GM19043 (cell line): ENCODE results near the gene SLC2A11.

Experiments
- ATAC-seq: cut with Tn5 transposase; IDR thresholded peaks from one replicate; pipeline ENCODE4 v1.9.1; 2021; ENCODE audit warnings: low read depth; ENCODE audit not compliant: unreplicated experiment

The SLC2A11 gene

DNA sequence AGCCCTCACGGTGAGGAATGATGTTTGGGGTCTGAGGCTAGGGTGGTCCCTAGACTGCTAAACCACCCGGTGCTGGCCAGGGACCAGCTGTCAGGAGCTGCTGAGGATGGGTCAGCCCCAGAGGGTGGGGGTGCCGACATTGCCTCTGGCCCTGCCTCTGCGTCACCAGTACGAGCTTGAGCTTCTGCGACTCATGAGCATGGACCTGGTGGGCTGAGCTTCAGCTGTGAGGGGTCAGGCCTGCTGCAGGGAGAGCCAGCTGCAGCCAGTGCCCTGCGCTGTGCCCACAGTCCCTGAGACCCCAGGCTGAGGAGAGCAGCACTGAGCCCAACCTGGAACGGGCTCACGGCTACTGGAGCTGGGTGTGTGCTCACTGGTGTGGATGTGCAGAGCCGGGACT is 25.9 kb upstream of the SLC2A11 start:
- no peak for ATAC-seq

DNA sequence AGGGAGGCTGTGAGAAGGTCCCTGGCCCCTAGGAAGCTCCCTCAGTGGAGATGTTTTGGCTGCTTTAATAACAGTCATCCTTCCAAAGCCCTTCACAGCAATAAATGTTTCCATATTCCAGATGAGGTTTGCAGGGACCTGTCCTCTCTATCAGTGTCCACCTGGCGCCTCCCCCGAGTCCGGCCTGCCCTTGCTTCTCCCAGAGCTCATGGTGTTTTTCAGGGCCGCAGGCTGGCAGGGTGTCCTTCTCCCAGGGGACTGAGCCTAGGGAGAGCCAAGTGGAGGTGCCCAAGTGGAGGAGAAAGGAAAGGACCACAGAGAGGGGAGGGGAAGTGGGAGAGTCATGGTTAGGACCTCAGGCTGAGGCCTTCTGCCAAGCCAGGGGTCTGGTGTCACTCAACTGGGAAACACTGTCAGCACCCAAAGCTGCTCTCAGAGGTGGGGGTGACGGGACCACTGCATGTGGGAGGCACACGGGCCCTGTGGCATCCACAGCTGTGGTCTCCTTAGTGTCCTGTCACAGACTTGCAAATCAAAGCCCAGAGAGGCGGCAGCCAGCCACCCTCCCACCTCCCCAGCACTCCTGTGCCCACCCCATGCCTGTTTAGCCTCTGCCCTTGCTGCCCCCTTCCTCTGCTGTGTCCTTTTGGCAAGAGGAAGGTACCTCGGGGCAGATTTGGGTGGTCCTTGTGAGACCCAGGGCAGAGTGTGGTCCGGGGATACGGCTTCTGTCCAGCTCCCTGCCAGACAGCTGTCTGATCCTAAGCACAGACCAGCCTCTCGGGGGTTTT is 25.3 kb upstream of the SLC2A11 start:
- no peak for ATAC-seq

- ATAC-seq: no peak
These were observed 24.5 kb upstream of the SLC2A11 start for GRCh38 chr22:23833017-23833751.

DNA sequence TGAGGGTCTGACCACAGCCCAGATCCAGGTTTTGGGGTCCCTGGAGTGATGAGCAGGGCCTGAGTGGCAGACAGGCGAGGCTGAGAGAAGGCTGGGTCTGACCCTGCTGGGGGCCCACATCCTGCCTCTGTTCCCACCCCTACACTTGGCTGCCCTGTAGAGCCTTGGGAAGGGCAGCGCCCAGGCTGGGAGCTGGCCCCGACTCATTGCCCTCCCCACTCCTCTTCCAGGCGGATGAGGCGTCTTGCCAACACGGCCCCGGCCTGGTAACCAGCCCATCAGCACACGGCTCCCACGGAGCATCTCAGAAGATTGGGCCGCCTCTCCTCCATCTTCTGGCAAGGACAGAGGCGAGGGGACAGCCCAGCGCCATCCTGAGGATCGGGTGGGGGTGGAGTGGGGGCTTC is 23.8 kb upstream of the SLC2A11 start:
- ATAC-seq: no peak

DNA sequence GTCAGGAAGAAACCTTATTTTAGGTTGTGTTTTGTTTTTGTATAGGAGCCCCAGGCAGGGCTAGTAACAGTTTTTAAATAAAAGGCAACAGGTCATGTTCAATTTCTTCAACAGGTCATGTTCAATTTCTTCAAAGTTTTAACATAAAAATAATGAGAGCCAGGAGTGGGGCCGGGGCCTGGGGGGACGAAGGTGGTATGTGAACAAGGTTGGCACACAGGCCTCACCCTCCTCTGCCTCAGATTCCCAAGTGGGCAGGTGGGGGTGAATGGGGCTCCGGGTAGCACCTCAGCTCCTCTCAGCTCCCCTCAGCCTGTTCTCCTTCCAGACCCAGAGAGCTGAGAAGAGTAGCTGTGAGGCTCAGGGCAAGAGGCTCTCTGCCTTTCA is 23.3 kb upstream of the SLC2A11 start:
- no peak for ATAC-seq

DNA sequence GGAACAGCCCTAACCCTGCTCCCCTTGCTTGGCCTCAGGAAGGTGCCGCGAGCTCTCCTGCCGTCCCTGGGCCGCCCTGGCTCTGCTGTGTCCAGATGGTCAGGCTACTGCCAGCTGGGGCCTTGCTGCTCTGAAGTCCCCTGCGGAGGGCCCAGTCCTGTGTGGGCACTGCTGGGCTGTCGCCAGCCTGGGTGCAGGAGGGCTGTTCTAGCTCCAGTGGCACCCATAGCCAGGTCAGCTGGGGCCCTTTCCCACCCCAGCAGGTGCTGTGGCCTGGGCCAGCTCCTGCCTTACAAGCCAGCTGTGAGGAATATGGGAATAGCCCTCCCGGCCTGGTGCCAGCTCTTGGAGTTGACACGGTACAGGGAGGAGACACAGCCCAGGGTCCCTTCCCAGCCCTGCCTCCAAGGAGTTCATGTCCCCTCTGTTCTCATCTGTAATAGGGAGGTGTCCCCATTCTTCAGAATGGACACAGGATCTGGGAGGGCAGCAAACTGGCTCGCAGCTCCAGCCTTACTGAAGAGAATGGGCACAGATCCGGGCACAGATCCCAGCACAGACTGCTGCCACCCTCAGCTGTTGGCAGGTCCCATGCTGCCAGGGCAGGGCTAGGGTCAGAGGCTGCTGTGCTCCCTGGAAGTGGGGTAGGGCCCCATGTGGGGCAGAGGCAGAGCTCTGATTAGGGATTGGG is 22.7 kb upstream of the SLC2A11 start:
- ATAC-seq: no peak

GRCh38 chr22:23835484-23836144 is 22.1 kb upstream of the SLC2A11 start:
- no peak for ATAC-seq

- no peak for ATAC-seq
These were observed 21.4 kb upstream of the SLC2A11 start for GRCh38 chr22:23836281-23836680.

DNA sequence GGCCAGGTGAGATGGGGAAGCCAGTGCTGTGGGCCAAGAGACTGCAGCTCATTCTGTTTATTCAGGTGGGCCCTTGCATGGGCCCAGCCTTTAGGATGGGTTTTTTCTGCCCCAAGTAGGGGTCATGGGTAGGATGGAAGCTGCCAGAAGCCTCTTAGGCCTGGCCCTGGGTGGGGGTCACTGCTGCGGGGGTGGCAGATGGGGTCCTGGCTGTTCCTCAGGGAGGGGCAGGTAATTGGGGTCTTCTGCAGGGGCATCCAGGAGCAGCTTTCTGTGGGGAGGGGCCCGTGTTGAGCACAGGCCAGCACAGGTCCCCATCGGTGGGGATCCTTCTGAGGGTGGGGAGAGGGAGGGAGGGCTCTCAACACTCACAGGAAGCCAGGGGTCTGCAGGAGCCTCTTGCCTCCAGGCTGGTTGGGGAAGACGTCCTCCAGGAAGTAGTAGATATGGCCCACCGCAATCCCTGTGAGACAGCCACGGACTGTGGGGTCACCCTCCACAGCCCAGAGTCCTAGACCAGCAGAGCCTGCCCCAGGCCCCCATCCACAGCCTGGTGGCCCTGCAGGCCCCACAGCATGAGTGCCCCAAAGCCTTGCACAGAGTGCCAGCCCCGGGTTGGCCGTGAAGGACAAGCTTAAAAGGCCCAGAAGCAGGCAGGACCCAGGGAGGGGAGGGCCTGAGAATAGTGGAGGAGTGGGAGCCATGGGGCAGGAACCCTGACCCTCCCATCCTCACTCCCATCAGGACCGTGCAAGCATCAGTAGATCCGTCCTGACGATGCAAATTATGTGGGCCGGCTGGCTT is 20.8 kb upstream of the SLC2A11 start:
- ATAC-seq: no peak

DNA sequence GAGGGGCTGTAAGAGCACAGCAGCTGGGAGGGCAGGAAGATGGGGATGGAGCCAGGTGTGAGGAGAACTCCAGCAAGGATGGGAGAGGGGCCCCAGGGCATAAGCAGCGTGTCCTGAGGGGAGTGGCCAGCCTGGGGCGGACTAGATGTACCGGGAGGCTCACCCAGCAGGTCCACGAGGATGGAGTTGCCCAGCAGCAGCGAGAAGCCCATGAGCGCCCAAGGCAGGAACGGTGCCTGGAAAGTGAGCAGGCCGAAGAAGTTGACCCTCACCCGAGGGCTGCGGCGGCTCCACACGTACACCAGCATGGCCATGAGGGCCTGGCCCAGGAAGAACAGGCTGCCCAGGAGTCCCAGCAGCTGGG is 20.2 kb upstream of the SLC2A11 start:
- no peak for ATAC-seq

DNA sequence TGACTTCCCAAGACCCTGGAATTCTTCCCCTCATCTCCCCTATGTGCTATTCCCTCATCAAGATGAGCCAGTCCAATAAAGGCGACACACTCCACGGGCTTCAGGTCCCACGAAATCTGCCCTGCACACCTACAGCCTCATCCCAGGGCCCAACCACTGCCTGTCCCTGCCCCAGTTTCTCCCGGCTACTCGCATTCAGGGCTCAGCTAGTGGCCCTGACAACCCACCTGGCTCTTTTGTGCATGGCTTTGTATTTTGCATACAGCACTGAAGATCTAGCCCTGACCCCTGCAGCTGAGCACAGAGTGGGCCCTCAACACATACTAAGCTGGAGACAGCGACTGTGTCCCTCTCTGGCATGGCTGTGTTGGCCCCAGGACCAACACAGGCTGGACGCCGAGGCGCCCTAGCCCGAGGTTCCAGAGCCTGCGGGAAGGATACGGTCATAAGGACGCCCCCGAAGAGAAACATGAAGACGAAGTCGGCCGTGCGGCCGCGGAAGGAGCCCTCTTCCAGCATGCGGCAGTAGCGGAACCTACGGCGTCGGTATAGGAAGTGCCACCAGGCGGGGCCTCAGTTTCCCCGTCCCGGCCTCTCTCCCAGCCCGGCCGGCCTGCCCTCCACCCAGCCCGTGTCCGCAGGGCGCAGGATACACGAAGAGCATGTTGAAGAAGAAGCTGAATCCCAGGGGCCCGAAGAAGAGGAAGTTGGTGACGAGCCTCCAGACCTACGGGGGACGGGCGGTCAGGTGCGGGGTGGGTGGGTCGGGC is 19.6 kb upstream of the SLC2A11 start:
- ATAC-seq: no peak

DNA sequence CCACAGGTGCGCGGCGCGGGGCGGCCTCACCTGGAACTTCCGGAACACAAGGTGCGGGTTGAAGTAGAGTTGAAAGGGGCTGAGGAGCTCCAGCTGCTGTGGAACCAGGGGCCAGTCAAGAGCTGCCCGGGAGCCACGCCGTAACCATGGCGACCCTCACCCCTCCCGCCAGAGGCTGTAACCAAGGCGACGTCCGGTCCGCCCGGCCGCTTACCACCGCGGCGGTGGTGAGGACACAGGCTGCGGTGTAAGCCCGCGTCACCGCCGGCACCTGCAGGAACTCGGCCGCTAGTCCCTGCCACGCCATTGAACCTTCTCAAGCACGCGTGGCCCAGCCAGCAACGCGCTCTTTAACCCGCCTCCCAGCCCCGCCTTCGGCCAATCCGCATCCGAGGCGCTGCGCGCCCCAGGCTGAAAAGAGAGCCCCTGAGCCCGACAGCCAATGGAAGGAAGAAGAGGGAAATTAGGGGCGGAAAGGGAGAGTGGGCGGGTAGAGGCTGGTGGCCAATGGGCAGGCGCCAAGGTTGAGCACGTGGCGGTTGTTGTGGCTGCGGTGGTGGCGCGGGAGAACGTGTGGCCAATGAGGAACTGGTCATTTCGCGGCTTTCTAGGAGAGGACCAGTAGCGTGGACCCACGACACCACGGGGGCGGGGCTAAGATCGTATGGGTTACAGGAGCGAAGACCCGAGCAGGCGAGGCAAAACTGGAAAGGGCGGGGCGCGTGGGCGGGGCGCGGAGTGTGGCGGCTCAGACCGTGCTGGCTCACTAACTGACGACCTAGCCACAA is 18.8 kb upstream of the SLC2A11 start, which contains the start of gene DERL3:
Gene DERL3, minus strand, starts transcription at position 326 of the 788 bp plus-strand sequence. Its CDS starts 19 bp downstream, at position 307.
- peak; percentile 84 for ATAC-seq

GRCh38 chr22:23840026-23840425 is 17.6 kb upstream of the SLC2A11 start:
- no peak for ATAC-seq

DNA sequence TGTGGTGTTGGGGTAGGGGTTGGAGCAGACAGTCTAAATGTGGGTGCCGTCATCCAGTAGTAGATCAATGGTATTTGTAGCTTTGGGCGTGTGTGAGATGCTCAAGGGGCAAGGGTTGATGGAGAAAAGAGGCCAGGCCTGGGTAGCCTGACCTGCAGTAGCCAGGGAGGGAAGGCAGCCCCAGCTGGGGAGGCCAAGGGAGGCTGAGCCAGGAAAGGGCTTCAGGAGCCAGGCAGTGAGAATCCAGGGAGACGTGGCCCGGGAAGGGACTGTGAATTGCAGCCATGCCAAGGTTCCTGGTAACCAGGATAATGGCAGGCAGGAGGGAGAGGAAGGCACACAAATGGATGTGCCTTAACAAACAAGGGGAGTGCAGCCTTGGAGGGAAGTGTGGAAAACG is 16.4 kb upstream of the SLC2A11 start:
- ATAC-seq: no peak

- ATAC-seq: no peak
These were observed 15.8 kb upstream of the SLC2A11 start for GRCh38 chr22:23841736-23842445.

DNA sequence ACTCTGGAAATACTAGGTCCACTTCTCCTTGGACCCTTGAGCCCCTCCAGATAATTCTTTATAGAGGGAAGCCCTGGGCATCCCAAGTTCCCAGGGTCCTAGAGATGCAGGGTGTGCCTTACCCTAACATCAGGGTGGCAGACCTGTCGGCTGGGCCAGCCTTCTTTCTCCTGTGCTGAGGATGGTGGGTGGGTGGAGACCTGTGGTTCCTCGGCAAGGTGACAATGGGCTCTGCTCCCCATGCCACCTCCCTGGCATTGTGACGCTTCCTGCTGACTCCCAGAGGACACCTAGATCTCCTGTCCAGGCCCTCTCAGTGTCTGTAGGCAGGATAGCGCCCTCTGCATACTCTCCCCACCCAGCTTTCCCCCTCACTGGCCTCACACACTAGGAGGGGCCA is 15.1 kb upstream of the SLC2A11 start:
- no peak for ATAC-seq

- no peak for ATAC-seq
These were observed 12.9 kb upstream of the SLC2A11 start for GRCh38 chr22:23844739-23845202.
